CD4-positive, alpha-beta T cell treated with Interleukin-10 for 1 hour (primary cell): ENCODE results near the gene PIRT.

Experiments
- DNase-seq: peaks from one replicate; pipeline ENCODE4 v3.0.0-alpha.2; 2020

PIRT gene

DNA sequence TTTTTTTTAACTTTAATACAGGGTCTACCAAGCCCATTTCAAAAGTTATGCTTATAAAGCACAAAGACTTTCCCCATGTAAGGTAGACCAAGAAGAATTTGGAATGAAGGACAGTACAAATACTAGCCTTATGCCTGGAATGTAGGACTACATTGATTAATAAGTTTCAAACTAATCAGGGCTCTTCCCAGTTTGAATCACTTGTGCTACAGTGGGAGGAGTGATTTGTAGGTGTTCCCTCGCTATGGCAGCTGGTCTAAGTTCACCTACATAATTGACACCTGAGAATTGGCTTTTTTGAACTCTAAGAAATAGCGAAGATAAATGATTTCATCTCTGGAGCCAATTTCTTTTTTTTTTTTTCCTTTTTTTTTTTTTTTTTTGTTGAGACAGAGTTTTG is 52.6 kb downstream of the PIRT start:
- DNase-seq = no peak

DNA sequence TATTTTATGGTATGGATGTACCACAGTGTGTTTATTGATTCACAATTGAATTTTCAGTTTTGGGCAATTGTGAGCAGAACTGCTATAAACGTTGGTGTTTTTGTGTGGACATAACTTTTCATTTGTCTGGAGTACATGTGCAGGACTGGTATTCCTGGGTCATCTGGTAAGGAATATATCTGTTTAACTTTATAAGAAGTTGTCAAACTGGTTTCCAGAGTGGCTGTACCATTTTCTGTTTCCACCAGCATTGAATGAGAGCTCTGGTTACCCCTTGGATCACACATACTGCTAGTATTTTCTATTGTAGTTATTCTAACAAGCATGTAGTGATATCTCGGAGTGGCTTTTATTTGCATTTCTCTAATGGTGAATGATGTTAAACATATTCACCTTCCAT is 58.3 kb downstream of the PIRT start:
- DNase-seq = no peak

DNA sequence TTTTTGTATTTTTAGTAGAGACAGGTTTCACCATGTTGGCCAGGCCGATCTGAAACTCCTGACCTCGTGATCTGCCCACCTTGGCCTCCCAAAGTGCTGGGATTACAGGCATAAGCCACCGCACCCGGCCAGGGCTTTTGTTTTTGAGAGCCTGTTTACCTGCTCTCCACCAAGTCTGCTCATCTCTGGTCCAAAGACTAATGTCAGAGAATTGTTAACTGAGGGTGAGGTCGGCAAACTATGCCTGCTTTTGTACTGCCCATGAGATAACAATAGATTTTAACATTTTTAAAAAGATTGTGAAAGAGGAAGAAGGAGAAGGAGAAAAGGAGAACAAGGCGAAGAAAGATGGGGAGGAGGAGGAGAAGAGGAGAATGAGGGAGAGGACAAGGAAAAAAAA is 60.0 kb downstream of the PIRT start:
- DNase-seq = no peak

DNA sequence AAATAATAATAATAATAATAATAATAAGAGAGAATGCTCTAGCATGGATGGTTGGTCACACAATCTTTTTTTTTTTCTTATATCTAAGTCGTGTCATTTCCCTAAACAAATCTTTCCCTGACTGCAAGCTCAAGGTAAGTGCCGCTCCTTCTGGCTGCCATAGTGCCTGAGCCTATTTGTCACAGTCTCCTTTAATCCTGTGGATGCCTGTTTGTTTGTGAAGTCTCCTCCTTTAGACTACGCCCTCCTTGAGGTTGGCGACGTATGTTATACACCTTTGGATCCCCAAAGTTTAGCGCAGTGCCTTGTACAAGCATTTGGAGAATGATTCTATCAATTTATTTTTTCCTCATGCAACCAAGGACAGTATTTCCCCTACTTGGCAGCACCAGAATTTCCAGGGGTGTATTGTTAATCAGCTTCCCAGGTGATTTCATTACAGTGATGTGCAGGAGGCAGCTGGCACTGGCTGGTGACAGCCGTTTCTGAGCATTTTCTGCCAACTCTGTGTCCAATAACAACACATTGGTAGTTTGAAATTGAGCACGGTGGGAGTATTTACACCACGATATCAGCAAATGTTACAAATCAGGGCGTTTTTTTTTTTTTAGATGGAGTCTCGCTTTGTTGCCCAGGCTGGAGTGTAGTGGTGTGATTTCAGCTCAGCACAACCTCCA is 60.6 kb downstream of the PIRT start:
- no peak for DNase-seq

DNA sequence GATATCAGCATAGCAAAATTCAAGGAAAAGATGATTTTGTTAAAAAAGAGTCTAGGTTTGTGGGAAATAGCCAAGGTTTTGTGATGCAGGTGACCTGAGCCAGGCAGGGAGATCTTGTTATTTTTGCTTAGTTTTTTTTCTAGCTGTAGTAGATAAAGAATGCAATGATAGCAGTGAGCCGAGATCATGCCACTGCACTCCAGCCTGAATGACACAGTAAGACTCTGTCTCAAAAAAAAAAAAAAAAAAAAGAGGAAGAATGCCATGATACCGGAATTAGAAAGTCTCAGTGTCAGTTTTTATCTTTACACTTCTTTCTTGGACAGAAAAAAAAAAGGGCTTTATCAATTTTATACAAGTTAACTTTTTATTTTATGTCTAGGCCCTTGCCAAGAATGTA is 61.5 kb downstream of the PIRT start:
- no peak for DNase-seq

DNA sequence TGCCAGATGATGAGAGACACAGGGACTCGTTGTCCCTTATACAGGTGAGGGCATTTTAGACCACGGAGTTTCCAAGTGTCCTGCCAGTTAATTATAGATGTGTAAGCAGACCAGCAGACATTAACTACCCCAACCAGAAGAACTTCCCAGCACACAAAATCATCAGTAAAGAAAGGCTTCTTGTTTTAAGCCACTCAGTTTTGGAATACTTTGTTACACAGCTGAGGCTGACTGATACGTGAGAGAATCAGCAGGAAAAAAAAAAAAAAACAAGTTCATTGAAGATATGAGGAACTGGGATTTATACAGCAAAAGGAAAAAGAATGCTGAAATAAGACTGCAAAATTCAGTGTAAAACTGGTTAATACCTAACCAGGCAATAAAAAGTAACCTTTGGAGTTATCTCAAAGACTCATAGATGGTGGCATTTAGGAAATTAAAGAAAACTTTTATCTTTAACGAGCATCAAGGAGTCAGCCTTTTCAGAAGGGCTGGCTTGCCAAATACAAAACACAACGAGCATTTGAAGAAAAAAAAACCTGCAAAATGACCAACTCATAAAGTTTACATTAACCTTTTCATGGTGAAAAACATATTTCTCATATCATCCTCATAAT is 62.0 kb downstream of the PIRT start:
- DNase-seq = no peak

DNA sequence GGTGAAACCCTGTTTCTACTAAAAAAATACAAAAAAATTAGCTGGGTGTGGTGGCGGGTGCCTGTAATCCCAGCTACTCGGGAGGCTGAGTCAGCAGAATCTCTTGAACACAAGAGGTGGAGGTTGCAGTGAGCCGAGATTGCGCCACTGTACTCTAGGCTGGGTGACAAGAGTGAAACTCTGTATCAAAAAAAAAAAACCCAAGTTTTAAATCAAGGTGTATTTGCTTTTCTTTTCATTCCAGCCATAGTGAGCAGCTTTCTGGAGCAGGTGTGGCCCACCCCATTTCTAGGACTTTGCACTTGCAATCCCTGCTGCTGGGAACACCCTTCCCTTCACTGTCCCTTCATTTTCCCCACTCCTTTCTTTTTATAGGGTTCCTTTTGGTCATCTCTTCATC is 62.8 kb downstream of the PIRT start:
- DNase-seq = no peak

DNA sequence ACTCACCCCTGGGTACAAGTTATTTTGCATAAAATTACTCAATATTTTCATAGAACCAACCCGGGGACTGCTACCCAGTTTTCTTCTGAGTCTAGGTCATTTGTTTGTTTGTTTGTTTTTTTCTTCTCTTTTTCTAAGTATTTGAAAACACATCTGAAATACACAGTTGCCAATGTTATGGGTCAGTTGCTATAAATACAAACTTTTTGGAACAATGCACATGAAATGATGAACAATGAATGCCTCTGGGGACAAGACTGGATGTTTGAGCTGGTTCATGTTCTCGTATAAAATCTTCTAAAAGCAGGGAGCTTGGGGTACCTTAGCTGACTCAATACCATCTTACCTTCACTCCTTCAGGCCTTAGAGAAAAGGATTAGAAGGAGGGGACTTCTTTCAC is 64.5 kb downstream of the PIRT start:
- no peak for DNase-seq
